Mesenteric fat pad (tissue), 1 donor: ENCODE results near the gene ACTL7B. TPM values are rescaled to one million over a fixed set of nuclear protein-coding genes. Genes with fewer than 3 reads are reported as not detected.
"Not testable (repeated sequence)": the region's sequence is repeated elsewhere in the genome, so short reads cannot be mapped to it uniquely, and the experiment has no call there.

ENCODE experiments used
- DNase-seq: peaks from one replicate; pipeline ENCODE4 v3.0.0-alpha.2; 2020; ENCODE audit warnings: low spot score
- total RNA-seq: library from RNA; stranded (reverse); fragmentation: NEBNext Ultra II Directional; extraction: Animal tissue kit (Norgen Biotek cat#: 25700); gene quantifications from one replicate; pipeline ENCODE4 v1.2.1, GENCODE V29; 2021
- donor health status: DM: yes; HTN: yes; CAD: no.

Gene ACTL7B
- total RNA-seq, 1 donor from 2014 or later = not detected

GRCh38 chr9:108869092-108869725 lies 13.4 kb upstream of the ACTL7B start:
- DNase-seq = no peak

- no peak for DNase-seq
Measured at GRCh38 chr9:108867829-108868228, 12.0 kb upstream of the ACTL7B start.

GRCh38 chr9:108867116-108867515 lies 11.3 kb upstream of the ACTL7B start:
- DNase-seq = no peak

DNA sequence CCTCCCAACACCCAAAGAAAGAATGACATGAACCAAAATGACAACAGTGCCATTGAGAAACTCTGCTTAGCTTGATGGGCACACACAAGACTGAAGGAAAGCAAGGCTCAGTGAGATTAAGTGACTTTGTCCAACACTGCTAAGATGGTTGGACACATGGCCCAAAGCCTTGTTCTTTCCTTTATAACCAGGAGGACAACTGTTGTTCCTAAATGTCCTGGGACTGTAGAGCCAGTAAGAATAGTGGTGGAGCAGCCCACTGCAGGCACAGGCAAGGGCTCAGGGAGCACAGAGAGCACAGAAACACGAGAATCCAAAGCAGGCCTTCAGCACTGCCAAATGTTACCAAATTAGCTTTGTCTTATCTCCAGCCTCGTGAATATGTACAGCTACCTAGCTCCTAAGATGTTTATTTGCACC lies 10.2 kb upstream of the ACTL7B start:
- no peak for DNase-seq

GRCh38 chr9:108865037-108865436 lies 9.3 kb upstream of the ACTL7B start:
- DNase-seq = no peak

DNA sequence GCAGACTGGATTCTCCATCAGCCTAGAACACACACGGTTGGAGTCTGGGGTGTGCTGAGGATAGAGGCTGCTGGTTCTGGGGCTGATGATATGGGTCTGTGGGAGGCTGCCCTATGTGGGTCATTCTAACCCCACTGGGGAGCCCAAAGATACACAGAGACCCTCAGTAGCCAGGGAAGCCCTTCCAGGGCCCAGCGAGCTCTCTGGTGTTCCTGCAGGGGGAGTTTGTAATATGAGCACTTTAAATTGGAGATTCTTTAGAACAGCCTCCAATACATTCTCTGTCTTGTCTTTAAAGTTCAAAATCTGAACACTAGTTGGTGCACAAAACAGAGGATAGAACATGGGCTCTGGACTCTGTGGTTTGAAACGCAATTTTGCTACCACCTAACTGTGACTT lies 8.7 kb upstream of the ACTL7B start:
- DNase-seq = no peak

GRCh38 chr9:108863891-108864290 lies 8.1 kb upstream of the ACTL7B start:
- DNase-seq = no peak

GRCh38 chr9:108861997-108862396 lies 6.2 kb upstream of the ACTL7B start, which contains the start of gene ACTL7A:
ACTL7A (plus strand) TSS chr9:108862266; CDS start chr9:108862323, 57 bp downstream.
- DNase-seq = no peak

GRCh38 chr9:108861464-108861863 lies 5.7 kb upstream of the ACTL7B start:
- DNase-seq = no peak

DNA sequence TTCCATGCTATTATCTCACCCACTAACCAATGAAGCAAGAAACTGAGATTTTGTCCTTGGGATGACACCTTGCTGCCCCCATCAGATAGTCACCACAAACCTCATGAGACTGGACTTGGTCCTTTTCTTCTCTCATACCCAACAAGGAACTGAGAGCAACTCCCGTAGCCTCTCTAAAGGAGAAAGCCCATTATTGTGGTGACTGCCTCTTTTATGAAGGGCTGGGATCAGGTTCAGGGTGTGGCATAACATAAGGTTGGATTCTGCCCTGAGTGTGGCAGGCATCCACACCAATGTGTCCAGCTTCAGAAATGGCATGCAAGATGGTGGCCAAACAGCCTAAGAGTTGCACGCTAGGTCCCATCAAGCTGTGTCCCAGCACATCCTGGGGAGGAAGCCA lies 5.0 kb upstream of the ACTL7B start:
- DNase-seq = no peak

DNA sequence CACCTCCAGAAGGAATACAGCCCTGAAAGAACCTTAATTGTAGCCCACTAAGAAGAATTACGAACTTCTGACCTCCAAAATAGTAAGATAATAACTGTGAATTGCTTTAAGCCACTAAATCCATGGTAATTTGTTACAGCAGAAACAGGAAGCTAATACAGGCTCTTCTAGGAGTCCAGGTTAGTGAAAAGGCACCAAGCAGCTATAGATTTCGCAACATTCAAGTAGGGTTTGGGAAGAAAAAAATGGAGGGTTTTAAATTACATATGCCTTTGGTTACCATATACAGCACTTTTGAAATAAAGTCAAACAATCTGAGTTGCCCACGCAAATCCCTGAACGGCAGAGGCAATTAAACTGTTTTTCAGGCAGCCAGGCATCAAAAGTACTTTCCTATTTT lies 4.6 kb upstream of the ACTL7B start:
- DNase-seq = no peak

DNA sequence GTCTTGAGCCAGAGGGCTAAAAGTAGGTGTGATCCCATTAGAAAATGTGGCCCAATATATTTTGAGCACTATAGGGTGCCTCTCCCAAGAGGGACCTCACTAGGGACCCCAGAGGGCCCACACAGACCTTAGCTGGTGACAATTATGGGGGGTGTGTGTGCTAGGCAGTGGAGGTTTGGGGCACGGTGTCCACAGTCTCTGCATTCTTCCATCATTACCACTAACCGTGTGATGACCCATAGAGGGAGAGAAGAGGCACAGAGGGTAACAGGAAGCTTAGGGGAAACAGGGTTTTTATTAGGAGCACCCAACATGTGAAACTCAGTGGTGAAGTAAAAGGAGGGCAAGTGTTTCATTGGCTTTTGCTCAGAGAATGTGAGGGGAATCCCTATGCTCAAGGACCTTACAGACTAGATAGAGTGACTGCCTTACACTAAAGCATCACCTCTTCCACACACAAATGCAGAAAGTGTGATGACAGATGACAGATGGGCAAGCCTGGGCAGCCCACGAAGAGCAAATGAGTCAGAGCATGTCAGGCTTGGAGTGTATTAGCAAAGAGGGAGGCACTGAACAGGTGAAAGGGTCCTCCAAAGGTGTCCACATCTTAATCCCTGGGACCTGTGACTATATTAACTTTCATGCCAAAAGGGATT lies 3.8 kb upstream of the ACTL7B start:
- no peak for DNase-seq

GRCh38 chr9:108857572-108857971 lies 1.8 kb upstream of the ACTL7B start:
- no peak for DNase-seq

- no peak for DNase-seq
Measured at GRCh38 chr9:108855529-108855886, 278 bp downstream of the ACTL7B start.

DNA sequence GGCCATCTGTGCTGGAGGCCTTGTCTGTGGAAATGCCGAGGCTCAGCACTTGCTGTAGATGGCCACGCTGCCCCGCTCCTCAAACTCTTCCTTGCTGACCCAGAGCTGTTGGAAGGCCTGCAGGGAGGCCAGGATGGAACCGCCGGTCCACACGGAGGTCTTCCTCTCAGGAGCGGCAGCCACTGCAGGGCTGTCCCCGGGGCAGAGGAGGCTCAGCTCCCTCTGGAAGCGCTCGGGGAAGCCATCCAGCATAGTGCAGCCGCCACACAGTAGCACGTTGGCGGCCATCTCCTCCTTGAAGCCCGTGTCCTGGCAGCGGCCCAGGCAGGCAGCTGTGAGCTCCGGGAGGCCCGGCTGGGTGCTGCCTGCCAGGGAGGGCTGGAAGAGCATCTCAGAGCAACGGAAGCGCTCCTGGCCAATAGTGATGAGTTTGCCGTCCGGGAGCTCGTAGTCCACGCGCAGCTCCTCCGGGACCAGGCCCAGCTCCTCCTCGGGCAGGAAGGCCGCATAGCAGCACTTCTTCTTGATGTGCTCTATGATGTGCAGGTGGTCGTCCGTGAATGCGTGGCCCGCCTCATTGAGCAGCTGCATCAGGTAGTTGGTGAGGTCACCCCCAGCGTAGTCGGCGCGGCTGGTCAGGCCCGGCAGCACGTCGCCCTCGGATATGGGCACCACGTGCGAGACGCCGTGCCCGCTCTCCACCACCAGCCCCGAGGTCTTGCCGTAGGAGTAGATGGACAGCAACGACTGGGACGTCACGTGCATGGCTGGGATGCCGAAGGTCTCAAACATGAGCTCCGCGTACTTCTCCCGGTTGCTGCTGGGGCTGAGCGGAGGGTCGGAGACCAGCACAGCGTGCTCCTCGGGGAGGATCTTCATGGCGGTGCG lies 901 bp downstream of the ACTL7B start:
- DNase-seq = no peak

DNA sequence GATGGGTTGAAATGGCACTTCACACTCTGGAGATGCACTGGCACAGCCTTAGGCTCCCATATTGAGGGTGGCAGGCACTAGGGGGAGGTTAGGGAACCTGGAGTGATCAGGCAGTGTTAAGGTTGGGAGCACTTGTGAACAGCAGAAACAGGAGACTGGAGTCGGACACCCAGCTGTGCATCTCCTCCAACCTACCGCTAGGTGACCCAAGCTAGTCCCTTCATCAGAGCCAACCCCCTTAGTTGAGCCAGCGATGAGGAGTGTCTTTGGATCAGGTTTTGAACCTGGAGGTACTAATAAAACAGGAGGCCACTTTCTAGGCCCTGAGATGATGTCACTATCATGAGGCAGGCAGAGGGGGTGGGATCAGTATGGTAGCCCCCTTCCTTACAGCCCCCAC lies 1.7 kb downstream of the ACTL7B start:
- DNase-seq = no peak

DNA sequence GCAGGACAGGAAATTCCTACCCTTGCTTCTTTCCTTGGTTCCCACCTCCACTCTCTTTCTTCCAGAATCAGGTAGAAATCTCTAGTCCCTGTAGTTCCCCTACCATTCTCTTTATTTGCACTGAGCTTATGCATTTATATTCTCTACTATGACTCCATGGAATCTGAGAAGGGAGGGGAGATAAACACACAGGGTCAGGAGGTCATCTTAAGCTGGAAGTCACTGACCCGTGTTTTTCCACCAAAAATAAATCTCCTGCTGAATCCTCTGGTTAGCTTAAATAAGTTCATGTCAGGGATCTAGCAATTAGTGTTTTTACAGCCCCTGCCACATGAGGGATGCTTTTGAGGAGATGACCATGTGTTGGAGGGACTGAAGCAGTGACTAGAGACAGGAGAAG lies 3.7 kb downstream of the ACTL7B start:
- no peak for DNase-seq

DNA sequence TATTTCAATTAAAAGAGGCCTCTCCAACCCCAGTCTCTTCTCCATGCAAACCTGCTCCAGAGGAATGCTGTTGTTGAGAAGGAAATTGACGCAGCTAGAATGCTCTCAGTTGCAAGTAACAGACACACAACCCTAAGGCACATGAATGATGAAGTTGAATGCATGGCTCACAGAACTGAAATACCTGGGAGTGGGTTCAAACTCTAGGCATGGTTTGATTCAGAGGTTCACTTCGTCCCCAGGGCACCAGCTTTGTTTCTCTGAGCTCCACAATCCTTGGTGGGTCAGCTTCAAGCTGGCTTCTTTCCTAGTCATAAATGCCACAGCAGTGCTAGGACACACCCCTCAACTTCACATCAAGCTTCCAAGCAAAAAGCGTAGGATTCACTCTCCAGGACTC lies 4.6 kb downstream of the ACTL7B start:
- no peak for DNase-seq

GRCh38 chr9:108850293-108850897 lies 5.4 kb downstream of the ACTL7B start:
- DNase-seq = no peak

GRCh38 chr9:108848296-108848695 lies 7.5 kb downstream of the ACTL7B start:
- DNase-seq = not testable (repeated sequence)

DNA sequence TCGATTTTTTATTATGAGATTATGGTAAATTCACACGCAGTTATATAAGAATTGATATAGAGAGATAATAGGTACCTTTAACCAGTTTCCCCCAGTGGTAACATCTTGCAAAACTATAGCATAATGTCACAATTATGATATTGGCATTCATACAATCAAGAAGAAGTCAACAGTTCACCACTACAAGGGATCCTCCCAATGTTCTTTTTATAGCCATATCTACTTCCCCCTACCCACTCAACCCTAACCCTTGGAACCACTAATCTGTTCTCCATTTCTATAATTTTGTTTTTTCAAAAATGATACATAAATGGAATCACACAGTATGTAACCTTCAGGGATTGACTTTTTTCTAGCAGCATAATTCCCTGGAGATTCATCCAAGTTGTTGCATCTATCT lies 9.8 kb downstream of the ACTL7B start:
- no peak for DNase-seq

DNA sequence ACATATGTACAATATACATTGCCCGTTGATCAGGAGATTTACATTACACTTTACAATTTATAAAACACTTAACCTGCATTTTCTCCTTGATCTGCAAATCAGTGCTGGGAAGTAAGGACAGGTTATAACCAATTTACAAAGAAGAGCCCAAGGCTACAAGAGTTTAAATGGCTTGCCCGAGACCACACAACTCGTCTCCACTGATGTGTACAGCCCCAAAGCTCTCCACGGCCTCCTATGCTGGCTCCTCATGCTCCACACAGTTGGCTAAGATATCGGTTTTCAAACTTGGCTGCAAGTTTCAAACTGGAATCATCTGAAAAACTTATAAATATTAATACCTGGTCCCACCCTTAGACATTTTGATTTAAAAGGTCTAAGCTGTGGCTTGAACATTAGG lies 10.3 kb downstream of the ACTL7B start:
- DNase-seq = no peak
